HepG2 (cell line): ENCODE data around the gene SIK3. TPM values are rescaled to one million over a fixed set of nuclear protein-coding genes. Genes with fewer than 3 reads are reported as not detected.

Experiments
- GATA4 ChIP-seq: sonication (generic); IDR thresholded peaks from 2 replicates; pipeline ENCODE4 v1.6.1; 2016; ENCODE audit warnings: antibody characterized with exemption, low read depth, borderline replicate concordance
- IRF2 ChIP-seq: IDR thresholded peaks from 2 replicates; pipeline ENCODE4 v1.6.1; 2018; ENCODE audit warnings: missing genetic modification reagents, missing compliant biosample characterization
- KLF16 ChIP-seq, 2 experiments: sonication (generic) in 1 of 2; formaldehyde crosslinking in 1 of 2; IDR thresholded peaks; 2 replicates each; pipeline versions ENCODE4 v1.6.1 to v1.8.0; 2016 to 2023; ENCODE audit warnings: missing genetic modification reagents in 2 of 2, missing compliant biosample characterization in 1 of 2
- MTA1 ChIP-seq: sonication (generic); formaldehyde crosslinking; IDR thresholded peaks from 2 replicates; pipeline ENCODE4 v1.4.0; 2020; ENCODE audit warnings: missing genetic modification reagents, mild to moderate bottlenecking, borderline replicate concordance
- NAIF1 ChIP-seq: sonication (generic); formaldehyde crosslinking; IDR thresholded peaks from 2 replicates; pipeline ENCODE4 v1.5.0; 2020; ENCODE audit warnings: mild to moderate bottlenecking, missing genetic modification reagents, borderline replicate concordance
- NFE2L1 ChIP-seq: sonication (generic); formaldehyde crosslinking; IDR thresholded peaks from 2 replicates; pipeline ENCODE4 v1.4.0; 2020; ENCODE audit warnings: missing genetic modification reagents, mild to moderate bottlenecking, borderline replicate concordance
- NFYC ChIP-seq: IDR thresholded peaks from 2 replicates; pipeline ENCODE4 v1.6.1; 2016; ENCODE audit warnings: missing genetic modification reagents, missing compliant biosample characterization
- POLR2AphosphoS5 ChIP-seq: IDR thresholded peaks from 2 replicates; pipeline ENCODE4 v1.6.1; 2012; ENCODE audit warnings: low read depth, low read length
- RBAK ChIP-seq: sonication (generic); formaldehyde crosslinking; IDR thresholded peaks from 2 replicates; pipeline ENCODE4 v1.5.1; 2020; ENCODE audit warnings: mild to moderate bottlenecking, missing genetic modification reagents
- TBX3 ChIP-seq: fragments of 450-650 bp; IDR thresholded peaks from 2 replicates; pipeline ENCODE4 v1.6.1; 2017; ENCODE audit warnings: antibody characterized with exemption, mild to moderate bottlenecking, inconsistent platforms, borderline replicate concordance
- TOPORS ChIP-seq: sonication (generic); formaldehyde crosslinking; IDR thresholded peaks from 2 replicates; pipeline ENCODE4 v1.8.0; 2023; ENCODE audit warnings: mild to moderate bottlenecking, missing genetic modification reagents
- ZBTB20 ChIP-seq: sonication (generic); formaldehyde crosslinking; IDR thresholded peaks from 2 replicates; pipeline ENCODE4 v1.8.1; 2023; ENCODE audit warnings: missing genetic modification reagents, low read depth, mild to moderate bottlenecking, borderline replicate concordance
- ZKSCAN1 ChIP-seq: fragments of 150-350 bp; IDR thresholded peaks from 2 replicates; pipeline ENCODE4 v1.6.1; 2014; ENCODE audit warnings: low read length
- ZNF292 ChIP-seq: sonication (generic); formaldehyde crosslinking; IDR thresholded peaks from 2 replicates; pipeline ENCODE4 v1.8.1; 2022; ENCODE audit warnings: mild to moderate bottlenecking, low read depth, missing genetic modification reagents, borderline replicate concordance
- ZNF543 ChIP-seq: sonication (generic); formaldehyde crosslinking; IDR thresholded peaks from 2 replicates; pipeline ENCODE4 v1.4.0; 2020; ENCODE audit warnings: mild to moderate bottlenecking, missing genetic modification reagents
- ZNF570 ChIP-seq: sonication (generic); formaldehyde crosslinking; IDR thresholded peaks from 2 replicates; pipeline ENCODE4 v1.4.0; 2020; ENCODE audit warnings: mild to moderate bottlenecking, missing genetic modification reagents, borderline replicate concordance
- ZNF724P ChIP-seq: sonication (generic); formaldehyde crosslinking; IDR thresholded peaks from 2 replicates; pipeline ENCODE4 v1.8.0; 2022; ENCODE audit warnings: missing genetic modification reagents, borderline replicate concordance
- polyA plus RNA-seq, 8 experiments: library from polyadenylated mRNA; depleted of rRNA in 3 of 8; stranded (reverse) in 7 of 8; unstranded in 1 of 8; fragments of >200 nt; fragmentation: Illumina TruSeq in 4 of 8; extraction: Trizol in 4 of 8; gene quantifications; 2 replicates each; pipeline versions ENCODE4 v1.2.1 to v1.2.3, GENCODE V29; 2011 to 2016; ENCODE audit warnings: low read depth in 4 of 8, missing spikeins in 1 of 8, mixed read lengths in 1 of 8; ENCODE audit not compliant: insufficient read depth in 1 of 8
- total RNA-seq, 5 experiments: library from RNA; depleted of rRNA; stranded (reverse); fragments of >200 nt; fragmentation: Illumina TruSeq; extraction: Trizol; gene quantifications; 2 replicates each; pipeline ENCODE4 v1.2.3, GENCODE V29; 2016; ENCODE audit warnings: low read depth in 1 of 5
- TF ChIP-seq, protein P1 (sequence below): sonication (generic); formaldehyde crosslinking; IDR thresholded peaks from 2 replicates; pipeline ENCODE4 v1.5.1; 2020; ENCODE audit warnings: mild to moderate bottlenecking, missing genetic modification reagents, borderline replicate concordance
- TF ChIP-seq, protein P2 (sequence below): IDR thresholded peaks from 2 replicates; pipeline ENCODE4 v1.4.0; 2020; ENCODE audit warnings: mild to moderate bottlenecking, missing genetic modification reagents
- TF ChIP-seq, protein P3 (sequence below): sonication (generic); formaldehyde crosslinking; IDR thresholded peaks from 2 replicates; pipeline ENCODE4 v1.4.0; 2020; ENCODE audit warnings: missing genetic modification reagents
- TF ChIP-seq, protein P4 (sequence below): sonication (generic); formaldehyde crosslinking; IDR thresholded peaks from 2 replicates; pipeline ENCODE4 v1.4.0; 2020; ENCODE audit warnings: mild to moderate bottlenecking, missing genetic modification reagents

Gene SIK3
- total and polyA plus RNA-seq, 2 of the 13 experiments (the other 11 are each of a cell fraction or from before 2014, with no cell fraction given): 5.7 to 9.8 TPM

DNA sequence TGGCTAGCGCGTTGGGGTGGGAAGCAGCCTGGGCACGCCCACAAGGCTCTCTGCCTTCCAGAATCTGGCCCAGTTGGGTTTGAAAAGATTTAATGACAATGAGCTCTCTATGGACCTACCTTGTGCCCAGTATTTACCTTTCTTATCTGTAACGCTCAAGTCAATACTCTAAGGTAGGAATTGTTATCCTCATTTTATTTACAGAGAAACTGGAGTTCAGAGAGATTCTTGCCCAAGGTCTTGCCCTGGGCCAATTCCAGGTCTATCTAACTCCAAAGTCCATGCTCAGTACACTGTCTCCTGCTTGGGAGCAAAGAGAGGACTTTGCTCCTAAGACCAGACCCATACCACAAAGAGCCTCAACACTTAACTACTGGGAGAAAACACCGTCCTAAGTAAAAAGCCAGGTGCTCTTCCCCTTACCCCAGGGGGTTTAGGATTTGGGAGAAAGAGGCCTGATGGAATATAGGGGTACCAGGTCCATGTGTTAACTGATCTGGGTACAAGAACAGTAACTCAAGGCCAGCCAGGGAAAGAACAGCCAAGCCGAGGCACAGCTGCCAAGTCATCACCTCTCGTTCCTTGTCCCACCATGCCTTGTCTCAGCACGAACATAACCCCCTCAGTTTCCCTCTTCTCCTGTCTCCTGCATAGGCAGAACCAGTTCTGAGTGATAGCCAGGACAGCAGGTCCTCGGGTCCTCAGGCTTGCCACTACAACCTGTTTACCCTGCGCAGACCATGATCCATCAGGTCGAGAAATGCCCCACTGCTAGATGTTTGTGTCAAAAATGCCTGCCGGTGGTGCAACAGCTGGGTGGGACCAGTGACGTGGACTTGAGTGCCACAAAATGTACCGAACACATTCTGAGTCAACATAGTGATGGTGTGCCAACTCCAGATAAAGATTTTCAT, 289.7 kb downstream of the SIK3 start (continued):
- TF ChIP-seq TOPORS (CRISPR knock-in tag): 0 out of 2 replicates have a peak, but pooled peaks have one; percentile 51
- TF ChIP-seq, protein P1, sequence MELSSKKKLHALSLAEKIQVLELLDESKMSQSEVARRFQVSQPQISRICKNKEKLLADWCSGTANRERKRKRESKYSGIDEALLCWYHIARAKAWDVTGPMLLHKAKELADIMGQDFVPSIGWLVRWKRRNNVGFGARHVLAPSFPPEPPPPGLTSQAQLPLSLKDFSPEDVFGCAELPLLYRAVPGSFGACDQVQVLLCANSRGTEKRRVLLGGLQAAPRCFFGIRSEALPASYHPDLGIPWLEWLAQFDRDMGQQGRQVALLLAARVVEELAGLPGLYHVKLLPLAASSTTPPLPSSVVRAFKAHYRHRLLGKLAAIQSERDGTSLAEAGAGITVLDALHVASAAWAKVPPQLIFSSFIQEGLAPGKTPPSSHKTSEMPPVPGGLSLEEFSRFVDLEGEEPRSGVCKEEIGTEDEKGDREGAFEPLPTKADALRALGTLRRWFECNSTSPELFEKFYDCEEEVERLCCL (CRISPR knock-in tag): no peak
- no peak for TF ChIP-seq ZNF724P (CRISPR knock-in tag)
- peak in 1 of 2 experiments; percentile 59; a peak in 1 of 4 replicates for TF ChIP-seq KLF16 (CRISPR knock-in tag; IDR thresholded peaks at IDR 0.05)
- TF ChIP-seq NFYC (CRISPR knock-in tag): 0 out of 2 replicates have a peak, but pooled peaks have one; percentile 8
- no peak; the same call in 1 of the 2 replicates for TF ChIP-seq ZBTB20 (CRISPR knock-in tag)
- TF ChIP-seq MTA1 (CRISPR knock-in tag): no peak; the same call in 1 of the 2 replicates
- TF ChIP-seq GATA4: peak; percentile 98
- no peak for TF ChIP-seq ZNF570 (CRISPR knock-in tag)
- TF ChIP-seq ZNF292 (CRISPR knock-in tag): 0 out of 2 replicates have a peak, but pooled peaks have one; percentile 17
- TF ChIP-seq, protein P2, sequence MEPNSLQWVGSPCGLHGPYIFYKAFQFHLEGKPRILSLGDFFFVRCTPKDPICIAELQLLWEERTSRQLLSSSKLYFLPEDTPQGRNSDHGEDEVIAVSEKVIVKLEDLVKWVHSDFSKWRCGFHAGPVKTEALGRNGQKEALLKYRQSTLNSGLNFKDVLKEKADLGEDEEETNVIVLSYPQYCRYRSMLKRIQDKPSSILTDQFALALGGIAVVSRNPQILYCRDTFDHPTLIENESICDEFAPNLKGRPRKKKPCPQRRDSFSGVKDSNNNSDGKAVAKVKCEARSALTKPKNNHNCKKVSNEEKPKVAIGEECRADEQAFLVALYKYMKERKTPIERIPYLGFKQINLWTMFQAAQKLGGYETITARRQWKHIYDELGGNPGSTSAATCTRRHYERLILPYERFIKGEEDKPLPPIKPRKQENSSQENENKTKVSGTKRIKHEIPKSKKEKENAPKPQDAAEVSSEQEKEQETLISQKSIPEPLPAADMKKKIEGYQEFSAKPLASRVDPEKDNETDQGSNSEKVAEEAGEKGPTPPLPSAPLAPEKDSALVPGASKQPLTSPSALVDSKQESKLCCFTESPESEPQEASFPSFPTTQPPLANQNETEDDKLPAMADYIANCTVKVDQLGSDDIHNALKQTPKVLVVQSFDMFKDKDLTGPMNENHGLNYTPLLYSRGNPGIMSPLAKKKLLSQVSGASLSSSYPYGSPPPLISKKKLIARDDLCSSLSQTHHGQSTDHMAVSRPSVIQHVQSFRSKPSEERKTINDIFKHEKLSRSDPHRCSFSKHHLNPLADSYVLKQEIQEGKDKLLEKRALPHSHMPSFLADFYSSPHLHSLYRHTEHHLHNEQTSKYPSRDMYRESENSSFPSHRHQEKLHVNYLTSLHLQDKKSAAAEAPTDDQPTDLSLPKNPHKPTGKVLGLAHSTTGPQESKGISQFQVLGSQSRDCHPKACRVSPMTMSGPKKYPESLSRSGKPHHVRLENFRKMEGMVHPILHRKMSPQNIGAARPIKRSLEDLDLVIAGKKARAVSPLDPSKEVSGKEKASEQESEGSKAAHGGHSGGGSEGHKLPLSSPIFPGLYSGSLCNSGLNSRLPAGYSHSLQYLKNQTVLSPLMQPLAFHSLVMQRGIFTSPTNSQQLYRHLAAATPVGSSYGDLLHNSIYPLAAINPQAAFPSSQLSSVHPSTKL (CRISPR knock-in tag): peak; percentile 98
- peak; percentile 74 for TF ChIP-seq POLR2AphosphoS5
- TF ChIP-seq, protein P3, sequence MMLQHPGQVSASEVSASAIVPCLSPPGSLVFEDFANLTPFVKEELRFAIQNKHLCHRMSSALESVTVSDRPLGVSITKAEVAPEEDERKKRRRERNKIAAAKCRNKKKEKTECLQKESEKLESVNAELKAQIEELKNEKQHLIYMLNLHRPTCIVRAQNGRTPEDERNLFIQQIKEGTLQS: peak; percentile 33; the same call in 1 of the 2 replicates
- peak; percentile 69; the same call in 1 of the 2 replicates for TF ChIP-seq IRF2 (CRISPR knock-in tag)
- TF ChIP-seq ZKSCAN1: no peak
- TF ChIP-seq, protein P4, sequence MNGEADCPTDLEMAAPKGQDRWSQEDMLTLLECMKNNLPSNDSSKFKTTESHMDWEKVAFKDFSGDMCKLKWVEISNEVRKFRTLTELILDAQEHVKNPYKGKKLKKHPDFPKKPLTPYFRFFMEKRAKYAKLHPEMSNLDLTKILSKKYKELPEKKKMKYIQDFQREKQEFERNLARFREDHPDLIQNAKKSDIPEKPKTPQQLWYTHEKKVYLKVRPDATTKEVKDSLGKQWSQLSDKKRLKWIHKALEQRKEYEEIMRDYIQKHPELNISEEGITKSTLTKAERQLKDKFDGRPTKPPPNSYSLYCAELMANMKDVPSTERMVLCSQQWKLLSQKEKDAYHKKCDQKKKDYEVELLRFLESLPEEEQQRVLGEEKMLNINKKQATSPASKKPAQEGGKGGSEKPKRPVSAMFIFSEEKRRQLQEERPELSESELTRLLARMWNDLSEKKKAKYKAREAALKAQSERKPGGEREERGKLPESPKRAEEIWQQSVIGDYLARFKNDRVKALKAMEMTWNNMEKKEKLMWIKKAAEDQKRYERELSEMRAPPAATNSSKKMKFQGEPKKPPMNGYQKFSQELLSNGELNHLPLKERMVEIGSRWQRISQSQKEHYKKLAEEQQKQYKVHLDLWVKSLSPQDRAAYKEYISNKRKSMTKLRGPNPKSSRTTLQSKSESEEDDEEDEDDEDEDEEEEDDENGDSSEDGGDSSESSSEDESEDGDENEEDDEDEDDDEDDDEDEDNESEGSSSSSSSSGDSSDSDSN (CRISPR knock-in tag): peak; percentile 44
- TF ChIP-seq TBX3: peak; percentile 93
- TF ChIP-seq NAIF1 (CRISPR knock-in tag): 0 out of 2 replicates have a peak, but pooled peaks have one; percentile 20
- TF ChIP-seq ZNF543 (CRISPR knock-in tag): peak; percentile 70
- TF ChIP-seq NFE2L1 (CRISPR knock-in tag): no peak
- TF ChIP-seq RBAK: no peak
